Ovary (tissue), 9 donors: ENCODE measurements around the gene MSH3. TPM values are rescaled to one million over a fixed set of nuclear protein-coding genes. Genes with fewer than 3 reads are reported as not detected.

Experiments
- DNase-seq, 5 donors: peaks; one replicate each; pipeline ENCODE4 v3.0.0-alpha.2; 2019 to 2020
- H3K27ac ChIP-seq, 2 donors: fragments of 200-600 bp; one replicate each; pipeline versions ENCODE4 v1.5.1 to v1.8.0; 2019 to 2022
- H3K27me3 ChIP-seq: fragments of 200-600 bp; one replicate; pipeline ENCODE4 v1.8.0; 2022
- H3K36me3 ChIP-seq: fragments of 200-600 bp; sonication (generic); one replicate; pipeline ENCODE4 v1.5.1; 2019
- H3K4me1 ChIP-seq: one replicate; pipeline ENCODE4 v1.8.1; 2013; ENCODE audit warnings: mild to moderate bottlenecking, moderate library complexity; ENCODE audit not compliant: insufficient read depth
- H3K4me3 ChIP-seq: fragments of 200-600 bp; sonication (generic); one replicate; pipeline ENCODE4 v1.5.1; 2017
- H3K9me3 ChIP-seq, 2 donors: fragments of 200-600 bp in 1 of 2; sonication (generic) in 1 of 2; one replicate each; pipeline versions ENCODE4 v1.5.1 to v1.8.1; 2013 to 2019; ENCODE audit warnings: mild to moderate bottlenecking in 1 of 2, moderate library complexity in 1 of 2
- CTCF ChIP-seq, 3 donors: fragments of 450-650 bp in 2 of 3; fragments of 200-600 bp in 1 of 3; IDR thresholded peaks; one replicate each; pipeline versions ENCODE4 v1.5.1 to v1.8.0; 2016 to 2022; ENCODE audit warnings: antibody characterized with exemption in 3 of 3, mild to moderate bottlenecking in 1 of 3
- EP300 ChIP-seq: sonication (generic); formaldehyde crosslinking; IDR thresholded peaks from one replicate; pipeline ENCODE4 v1.6.1; 2017; ENCODE audit warnings: antibody characterized with exemption
- POLR2A ChIP-seq: fragments of 450-650 bp; IDR thresholded peaks from one replicate; pipeline ENCODE4 v1.6.1; 2017; ENCODE audit warnings: antibody characterized with exemption, mild to moderate bottlenecking, moderate library complexity
- WGBS, 3 donors: extraction: QIAGEN DNeasy Blood & Tissue Kit in 1 of 3; methylation state at CpG; one replicate each; pipeline versions ENCODE4 v1.1.5 to v1.1.7; 2013 to 2017; 5-methylcytosine and 5-hydroxymethylcytosine counted together
- intact Hi-C, 4 donors: fragments of 100-400 bp; cut with DNase I; formaldehyde crosslinking; loops; one replicate each; pipeline versions ENCODE4 v1.11.0 to v1.15.1; 2022 to 2023
- polyA plus RNA-seq, 2 donors: library from polyadenylated mRNA; stranded (reverse); fragments of 200-250 nt in 1 of 2; fragments of 350-450 nt in 1 of 2; fragmentation: Illumina TruSeq in 1 of 2; extraction: RNeasy Lipid Tissue Mini Kit (QIAGEN cat#74804) in 1 of 2; gene quantifications; one replicate each; pipeline ENCODE4 v1.2.3, GENCODE V29; 2013 to 2014
- total RNA-seq, 7 donors: library from RNA; depleted of rRNA in 2 of 7; stranded (reverse); fragments of >200 nt in 2 of 7; fragmentation: NEBNext Ultra II Directional in 3 of 7; extraction: Animal tissue kit (Norgen Biotek cat#: 25700) in 3 of 7; gene quantifications; one replicate each; pipeline versions ENCODE4 v1.1.0 to v1.2.4, GENCODE V29; 2016 to 2023
- donor health status: DM: no; HTN: no; CAD: no; lungs with moderate emphysema.
- donor health status: DM: no; HTN: no; CAD: no.
- donor health status: Bipolar disorder and iron deficiency.
- donor health status: DM: yes; HTN: yes; CAD: no.
- donor health status: DM: no; HTN: no; CAD: no.
- donor health status: DM: yes; HTN: yes; CAD: no.

The MSH3 gene
- total and polyA plus RNA-seq, 9 donors, result 5.1 to 17.0 (median 13.1) TPM

GRCh38 chr5:80620211-80620610, 34.2 kb upstream of the MSH3 start:
- no peak for TF ChIP-seq EP300
- no peak for TF ChIP-seq CTCF (IDR thresholded peaks at IDR 0.05)
- no peak for TF ChIP-seq POLR2A
- intact Hi-C loops, result no loop called here
- no peaks in the 10 kb centered on the region for H3K36me3 ChIP-seq
- DNase-seq, result no peak
- H3K27ac ChIP-seq, result no peak overlapping the region
- no peaks in the 10 kb centered on the region for H3K27me3 ChIP-seq
- H3K4me1 ChIP-seq, result no peaks in the 10 kb centered on the region
- WGBS, 3 donors, result 65 to 77% (median 76%) methylated on average over 4 of the region's 4 CpGs
- no peaks in the 10 kb centered on the region for H3K9me3 ChIP-seq
- H3K4me3 ChIP-seq, result no peak overlapping the region

- no peak for DNase-seq
- Histone ChIP-seq H3K4me3 (no peak overlapping the region), H3K27me3 (no peaks in the 10 kb centered on the region), H3K4me1 (no peaks in the 10 kb centered on the region), H3K9me3 (no peaks in the 10 kb centered on the region), H3K36me3 (no peaks in the 10 kb centered on the region), H3K27ac (no peak overlapping the region)
- intact Hi-C loops, result no loop called here
- TF ChIP-seq POLR2A (no peak), EP300 (no peak), CTCF (IDR thresholded peaks at IDR 0.05) (no peak)
- 94 to 99% (median 96%) methylated on average over 2 of the region's 2 CpGs for WGBS, 3 donors
Measured at GRCh38 chr5:80622756-80623155, 31.7 kb upstream of the MSH3 start.

GRCh38 chr5:80623999-80624398, 30.5 kb upstream of the MSH3 start:
- intact Hi-C loops, result no loop called here
- H3K27ac ChIP-seq, result no peak overlapping the region

GRCh38 chr5:80625230-80625629, 29.2 kb upstream of the MSH3 start:
- no peak for DNase-seq
- no peak overlapping the region for H3K4me3 ChIP-seq
- 81 to 85% (median 81%) methylated on average over 5 of the region's 5 CpGs for WGBS, 3 donors
- H3K4me1 ChIP-seq, result no peaks in the 10 kb centered on the region
- H3K9me3 ChIP-seq, result no peaks in the 10 kb centered on the region
- no peaks in the 10 kb centered on the region for H3K27me3 ChIP-seq
- no peak overlapping the region for H3K27ac ChIP-seq
- TF ChIP-seq CTCF (IDR thresholded peaks at IDR 0.05), result no peak
- TF ChIP-seq POLR2A, result no peak
- TF ChIP-seq EP300, result no peak
- intact Hi-C loops, result no loop called here
- H3K36me3 ChIP-seq, result no peaks in the 10 kb centered on the region

More at GRCh38 chr5:80623999-80624398, 30.5 kb upstream of the MSH3 start:
- 60 to 68% (median 67%) methylated on average over 4 of the region's 4 CpGs for WGBS, 3 donors
- no peak for DNase-seq
- H3K9me3 ChIP-seq, result no peaks in the 10 kb centered on the region
- no peaks in the 10 kb centered on the region for H3K4me1 ChIP-seq
- H3K4me3 ChIP-seq, result no peak overlapping the region
- H3K27me3 ChIP-seq, result no peaks in the 10 kb centered on the region
- TF ChIP-seq EP300 (no peak), POLR2A (no peak), CTCF (IDR thresholded peaks at IDR 0.05) (no peak)
- no peaks in the 10 kb centered on the region for H3K36me3 ChIP-seq

- intact Hi-C loops, result no loop called here
- Histone ChIP-seq H3K27ac (no peak overlapping the region), H3K4me1 (no peaks in the 10 kb centered on the region), H3K27me3 (no peaks in the 10 kb centered on the region), H3K9me3 (no peaks in the 10 kb centered on the region), H3K4me3 (no peak overlapping the region), H3K36me3 (no peaks in the 10 kb centered on the region)
- no peak for DNase-seq
- no peak for TF ChIP-seq EP300
- TF ChIP-seq POLR2A, result no peak
- TF ChIP-seq CTCF (IDR thresholded peaks at IDR 0.05), result no peak
Measured at GRCh38 chr5:80629281-80629680, 25.2 kb upstream of the MSH3 start.
